ENCODE results near the gene ERC1.

The ERC1 gene

GRCh38 chr12:1362143-1362662, 371.2 kb downstream of the ERC1 start:
- DNase-seq, result no peak

GRCh38 chr12:1365703-1366102, 374.7 kb downstream of the ERC1 start:
- no peak for DNase-seq

- peak; percentile 54 for DNase-seq
These were observed 376.6 kb downstream of the ERC1 start for GRCh38 chr12:1367331-1368291.

- no peak for DNase-seq
These were observed 378.4 kb downstream of the ERC1 start for GRCh38 chr12:1369460-1369859.

GRCh38 chr12:1369938-1370500, 379.0 kb downstream of the ERC1 start:
- DNase-seq, result no peak

GRCh38 chr12:1373901-1374735, 383.1 kb downstream of the ERC1 start:
- DNase-seq, result peak; percentile 96

GRCh38 chr12:1375323-1375722, 384.3 kb downstream of the ERC1 start:
- no peak for DNase-seq

GRCh38 chr12:1377117-1377516, 386.1 kb downstream of the ERC1 start:
- no peak for DNase-seq

- no peak for DNase-seq
These were observed 386.7 kb downstream of the ERC1 start for GRCh38 chr12:1377681-1378080.

GRCh38 chr12:1380171-1380851, 389.3 kb downstream of the ERC1 start:
- no peak for DNase-seq

- no peak for DNase-seq
These were observed 391.1 kb downstream of the ERC1 start for GRCh38 chr12:1382151-1382550.

GRCh38 chr12:1382826-1383225, 391.8 kb downstream of the ERC1 start:
- DNase-seq, result no peak

- no peak for DNase-seq
These were observed 392.7 kb downstream of the ERC1 start for GRCh38 chr12:1383758-1384157.

GRCh38 chr12:1384910-1385309, 393.9 kb downstream of the ERC1 start:
- no peak for DNase-seq

- no peak for DNase-seq
These were observed 400.7 kb downstream of the ERC1 start for GRCh38 chr12:1391722-1392121.

- DNase-seq, result no peak
These were observed 404.5 kb downstream of the ERC1 start for GRCh38 chr12:1395421-1395955.

GRCh38 chr12:1398673-1399072, 407.6 kb downstream of the ERC1 start:
- DNase-seq, result peak; percentile 25

- no peak for DNase-seq
These were observed 410.9 kb downstream of the ERC1 start for GRCh38 chr12:1401891-1402290.

- DNase-seq, result no peak
These were observed 412.4 kb downstream of the ERC1 start for GRCh38 chr12:1403417-1403816.

- DNase-seq, result no peak
These were observed 414.6 kb downstream of the ERC1 start for GRCh38 chr12:1405619-1406018.

GRCh38 chr12:1410794-1411193, 419.8 kb downstream of the ERC1 start:
- no peak for DNase-seq

GRCh38 chr12:1413930-1414329, 422.9 kb downstream of the ERC1 start:
- no peak for DNase-seq

All from fibroblast of skin of back (primary cell).